B cell (primary cell): ENCODE measurements around the gene CD68. TPM values are rescaled to one million over a fixed set of nuclear protein-coding genes. Genes with fewer than 3 reads are reported as not detected.

Source experiments
- ATAC-seq: fragments of 200-7000 bp; cut with Tn5 transposase; one replicate; pipeline ENCODE4 v1.10.0; 2021; ENCODE audit warnings: low read depth, mild to moderate bottlenecking, moderate number of reproducible peaks, moderate library complexity
- CTCF ChIA-PET: fragments of 350-600 bp; sonication (Branson Sonifier 250); formaldehyde crosslinking; loops from one replicate; lab custom pipeline; 2021; ENCODE audit warnings: antibody characterized with exemption, inconsistent platforms; lab: Charles Lee
- POLR2A ChIA-PET: fragments of 350-600 bp; sonication (Branson Sonifier 250); formaldehyde crosslinking; loops from one replicate; lab custom pipeline; 2021; ENCODE audit warnings: antibody characterized with exemption; lab: Charles Lee
- DNase-seq: peaks from one replicate; pipeline ENCODE4 v3.0.0; 2013
- H2AFZ ChIP-seq: 2 replicates; pipeline ENCODE4 v1.6.1; 2012; ENCODE audit warnings: mild to moderate bottlenecking, low read depth, low read length; ENCODE audit not compliant: insufficient read depth, poor library complexity, severe bottlenecking
- H3K27ac ChIP-seq, 2 donors: 1 replicate in 1 of 2; 2 replicates in 1 of 2; pipeline ENCODE4 v1.5.1; 2012 to 2013; ENCODE audit warnings: low read length in 2 of 2, mild to moderate bottlenecking in 2 of 2, moderate library complexity in 1 of 2
- H3K27me3 ChIP-seq, 4 experiments: fragments of 200-600 bp in 1 of 4; sonication (generic) in 1 of 4; replicated peaks in 1 of 4; 1 replicate in 2 of 4; 2 replicates in 2 of 4; pipeline versions ENCODE4 v1.6.1 to v1.7.0; 2013 to 2016; ENCODE audit warnings: low read length in 3 of 4, mild to moderate bottlenecking in 2 of 4, mixed read lengths in 1 of 4, moderate library complexity in 1 of 4; ENCODE audit not compliant: insufficient read depth in 4 of 4, control insufficient read depth in 3 of 4; ENCODE audit errors: control extremely low read depth in 1 of 4
- H3K36me3 ChIP-seq, 2 experiments: replicated peaks in 1 of 2; 1 replicate in 1 of 2; 2 replicates in 1 of 2; pipeline versions ENCODE4 v1.6.1 to v1.7.1; 2013; ENCODE audit warnings: low read length in 1 of 2; ENCODE audit not compliant: insufficient read depth in 2 of 2, control insufficient read depth in 1 of 2; ENCODE audit errors: control extremely low read depth in 1 of 2, extremely low read depth in 1 of 2
- H3K4me1 ChIP-seq, 2 donors: fragments of 200-600 bp in 1 of 2; sonication (generic) in 1 of 2; 1 replicate in 1 of 2; 2 replicates in 1 of 2; pipeline versions ENCODE4 v1.5.1 to v1.6.1; 2013 to 2017; ENCODE audit warnings: low read length in 2 of 2; ENCODE audit not compliant: control insufficient read depth in 2 of 2, insufficient read depth in 2 of 2
- H3K4me2 ChIP-seq: replicated peaks from 2 replicates; pipeline ENCODE3; 2012; ENCODE audit warnings: mild to moderate bottlenecking, low read depth, low read length; ENCODE audit not compliant: poor library complexity, severe bottlenecking
- H3K4me3 ChIP-seq, 5 experiments: fragments of 200-600 bp in 1 of 5; sonication (generic) in 1 of 5; 1 replicate in 3 of 5; 2 replicates in 2 of 5; pipeline versions ENCODE4 v1.5.1 to v1.7.0; 2011 to 2016; ENCODE audit warnings: low read length in 4 of 5, mild to moderate bottlenecking in 4 of 5, low read depth in 2 of 5, control low read depth in 1 of 5, moderate library complexity in 1 of 5; ENCODE audit not compliant: insufficient read depth in 1 of 5; ENCODE audit errors: control extremely low read depth in 1 of 5, extremely low read depth in 1 of 5
- H3K79me2 ChIP-seq: fragments of 200-600 bp; sonication (generic); one replicate; pipeline ENCODE4 v1.6.0; 2016; ENCODE audit warnings: low read length; ENCODE audit not compliant: control insufficient read depth, insufficient read depth
- H3K9ac ChIP-seq: fragments of 200-600 bp; sonication (generic); 2 replicates; pipeline ENCODE4 v1.6.1; 2017; ENCODE audit warnings: mild to moderate bottlenecking, low read length, moderate library complexity
- H3K9me3 ChIP-seq, 3 donors: one replicate each; pipeline versions ENCODE4 v1.6.1 to v1.7.1; 2013; ENCODE audit warnings: low read length in 2 of 3; ENCODE audit not compliant: control insufficient read depth in 2 of 3, insufficient read depth in 1 of 3; ENCODE audit errors: control extremely low read depth in 1 of 3
- H4K20me1 ChIP-seq: 2 replicates; pipeline ENCODE4 v1.6.0; 2012; ENCODE audit warnings: mild to moderate bottlenecking, low read length; ENCODE audit not compliant: insufficient read depth, control insufficient read depth, poor library complexity, severe bottlenecking
- H3K27ac Mint-ChIP-seq: one replicate; pipeline ENCODE4 v1.8.0; 2021; ENCODE audit warnings: mixed read lengths
- H3K27me3 Mint-ChIP-seq: one replicate; pipeline ENCODE4 v1.8.0; 2021; ENCODE audit warnings: mixed read lengths
- H3K4me1 Mint-ChIP-seq: one replicate; pipeline ENCODE4 v1.8.0; 2021; ENCODE audit warnings: mixed read lengths
- H3K4me3 Mint-ChIP-seq: one replicate; pipeline ENCODE4 v1.8.0; 2021; ENCODE audit warnings: mixed read lengths
- H3K9me3 Mint-ChIP-seq: one replicate; pipeline ENCODE4 v1.8.0; 2022; ENCODE audit warnings: mixed read lengths; ENCODE audit not compliant: insufficient read depth
- EZH2 ChIP-seq: IDR thresholded peaks from 2 replicates; pipeline ENCODE4 v1.6.1; 2012; ENCODE audit warnings: borderline replicate concordance, low read depth, mild to moderate bottlenecking, moderate library complexity, low read length; ENCODE audit not compliant: insufficient read depth, poor library complexity, severe bottlenecking
- WGBS: methylation state at CpG from one replicate; pipeline ENCODE4 v1.1.5; 2013; ENCODE audit warnings: missing lambda C conversion rate; ENCODE audit not compliant: insufficient coverage; 5-methylcytosine and 5-hydroxymethylcytosine counted together
- intact Hi-C: fragments of 100-400 bp; cut with micrococcal nuclease; formaldehyde crosslinking; loops from one replicate; pipeline ENCODE4 v1.10.0; 2022
- polyA plus RNA-seq: library from polyadenylated mRNA; depleted of rRNA; stranded (reverse); fragments of >200 nt; gene quantifications from 2 replicates; pipeline ENCODE4 v1.2.3, GENCODE V29; 2012
- total RNA-seq, 2 donors: library from RNA; stranded (reverse); fragments of 120-200 nt in 1 of 2; gene quantifications; 1 replicate in 1 of 2; 2 replicates in 1 of 2; pipeline versions ENCODE4 v1.2.3 to v1.2.4, GENCODE V29; 2013 to 2022
- TF ChIP-seq, protein P1 (sequence below): fragments of 200-600 bp; IDR thresholded peaks from one replicate; pipeline ENCODE4 v1.8.0; 2022; ENCODE audit warnings: antibody characterized with exemption, mild to moderate bottlenecking

Gene CD68
- total and polyA plus RNA-seq, 2 donors (not counting 1 experiment from before 2014, with no cell fraction given) = 3.9 to 12.9 TPM

DNA sequence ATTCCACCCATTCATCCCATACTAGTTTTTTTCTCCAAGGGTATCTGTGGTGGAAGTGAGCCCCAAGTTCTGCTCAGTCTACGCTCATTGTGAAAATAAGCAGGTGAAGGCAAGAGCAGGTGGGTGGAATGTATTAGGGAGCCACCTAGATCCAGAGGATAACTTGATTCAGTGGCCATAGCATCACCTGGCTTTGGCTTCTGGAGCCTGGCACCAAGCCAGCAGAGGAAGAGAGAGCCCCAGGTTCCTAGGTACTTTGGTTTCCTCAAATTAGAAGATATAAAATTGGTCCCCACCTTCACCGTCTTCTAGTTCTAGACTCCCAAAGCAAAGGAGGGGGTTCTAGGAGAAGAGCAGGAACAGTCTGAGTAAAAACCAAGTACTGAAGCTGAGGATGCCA is 31.2 kb downstream of the CD68 start:
- CTCF ChIA-PET = interaction anchor here (0.9 to 1.0 kb wide), 2 partner anchors 87 to 96 kb away, joined by 3 read pairs; no protein-coding TSS in a partner anchor
- Histone ChIP-seq H3K9ac (no peak overlapping the region), H4K20me1 (peaks cover 46% of the 10 kb centered on the region), H3K27ac (no peak overlapping the region), H3K4me2 (no peak overlapping the region), H3K4me3 (no peak overlapping the region), H3K27me3 (no peaks in the 10 kb centered on the region), H3K4me1 (peaks cover 12 to 25% of the 10 kb centered on the region in 2 donors), H3K79me2 (peaks cover 74% of the 10 kb centered on the region), H3K36me3 (peaks cover 1 to 19% of the 10 kb centered on the region in 2 experiments), H3K9me3 (no peaks in the 10 kb centered on the region), H2AFZ (no peak overlapping the region)
- DNase-seq (no peak), ATAC-seq (no peak)
- intact Hi-C loops = loop anchor here (10.0 kb wide), 1 partner anchor 234 kb away; no protein-coding TSS in a partner anchor
- Mint-ChIP-seq H3K4me3 (no peak overlapping the region), H3K4me1 (peaks cover 29% of the 10 kb centered on the region), H3K9me3 (no peaks in the 10 kb centered on the region), H3K27ac (no peak overlapping the region), H3K27me3 (no peaks in the 10 kb centered on the region)
- POLR2A ChIA-PET = no interaction called here
- TF ChIP-seq, protein P1, sequence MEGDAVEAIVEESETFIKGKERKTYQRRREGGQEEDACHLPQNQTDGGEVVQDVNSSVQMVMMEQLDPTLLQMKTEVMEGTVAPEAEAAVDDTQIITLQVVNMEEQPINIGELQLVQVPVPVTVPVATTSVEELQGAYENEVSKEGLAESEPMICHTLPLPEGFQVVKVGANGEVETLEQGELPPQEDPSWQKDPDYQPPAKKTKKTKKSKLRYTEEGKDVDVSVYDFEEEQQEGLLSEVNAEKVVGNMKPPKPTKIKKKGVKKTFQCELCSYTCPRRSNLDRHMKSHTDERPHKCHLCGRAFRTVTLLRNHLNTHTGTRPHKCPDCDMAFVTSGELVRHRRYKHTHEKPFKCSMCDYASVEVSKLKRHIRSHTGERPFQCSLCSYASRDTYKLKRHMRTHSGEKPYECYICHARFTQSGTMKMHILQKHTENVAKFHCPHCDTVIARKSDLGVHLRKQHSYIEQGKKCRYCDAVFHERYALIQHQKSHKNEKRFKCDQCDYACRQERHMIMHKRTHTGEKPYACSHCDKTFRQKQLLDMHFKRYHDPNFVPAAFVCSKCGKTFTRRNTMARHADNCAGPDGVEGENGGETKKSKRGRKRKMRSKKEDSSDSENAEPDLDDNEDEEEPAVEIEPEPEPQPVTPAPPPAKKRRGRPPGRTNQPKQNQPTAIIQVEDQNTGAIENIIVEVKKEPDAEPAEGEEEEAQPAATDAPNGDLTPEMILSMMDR = no peak
- no peak for TF ChIP-seq EZH2
- WGBS = 100% methylated on average over 1 of the region's 2 CpGs

DNA sequence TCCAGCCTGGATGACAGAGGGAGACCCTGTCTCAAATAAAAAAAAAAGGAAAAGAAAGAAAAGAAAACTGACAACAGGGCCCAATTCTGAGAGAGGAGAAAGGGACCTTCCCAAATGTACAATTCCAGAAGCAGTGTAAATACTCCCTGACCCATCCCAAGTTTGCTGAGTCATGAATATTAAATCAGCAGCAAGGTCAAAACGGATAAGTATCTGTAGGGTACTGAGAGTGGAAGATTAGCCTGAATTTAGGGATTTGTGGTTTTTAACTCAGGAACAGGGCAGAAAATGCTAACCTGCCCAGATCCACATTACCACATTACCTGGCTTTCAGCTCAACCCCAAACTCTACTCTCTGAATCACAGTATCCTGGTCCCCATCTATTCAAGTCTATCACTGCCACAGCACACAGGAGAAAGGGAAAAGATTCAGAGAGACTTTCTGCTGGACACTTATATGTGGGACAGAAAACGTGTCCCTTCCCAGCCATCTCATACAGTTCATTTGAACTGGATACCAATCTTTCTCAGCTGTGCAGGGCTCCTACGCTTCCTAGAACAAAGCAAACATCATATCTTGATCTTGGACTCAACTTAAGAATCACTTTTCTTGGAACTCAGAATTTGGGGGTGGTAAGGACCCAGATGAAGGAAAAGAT is 32.3 kb downstream of the CD68 start:
- H3K27ac Mint-ChIP-seq = no peak overlapping the region
- WGBS = 80% methylated on average over 1 of the region's 3 CpGs
- CTCF ChIA-PET = interaction anchor here (0.8 to 1.1 kb wide), 3 partner anchors 76 to 124 kb away, joined by 3 to 6 read pairs (median 3); partner anchors contain the start of gene TP53

More for the DNA sequence above, 32.3 kb downstream of the CD68 start:
- Histone ChIP-seq H2AFZ (no peak overlapping the region), H4K20me1 (peaks cover 41% of the 10 kb centered on the region), H3K9ac (no peak overlapping the region), H3K79me2 (peaks cover 64% of the 10 kb centered on the region), H3K9me3 (no peaks in the 10 kb centered on the region), H3K4me2 (no peak overlapping the region), H3K4me1 (peaks cover 12 to 26% of the 10 kb centered on the region in 2 donors), H3K27me3 (no peaks in the 10 kb centered on the region), H3K36me3 (peaks cover 1 to 14% of the 10 kb centered on the region in 2 experiments), H3K4me3 (no peak overlapping the region), H3K27ac (no peak overlapping the region)
- POLR2A ChIA-PET = no interaction called here
- Mint-ChIP-seq H3K9me3 (no peaks in the 10 kb centered on the region), H3K4me1 (peaks cover 26% of the 10 kb centered on the region), H3K27me3 (no peaks in the 10 kb centered on the region), H3K4me3 (no peak overlapping the region)
- ATAC-seq = no peak
- no peak for DNase-seq
- TF ChIP-seq, protein P1 = no peak
- no peak for TF ChIP-seq EZH2
- intact Hi-C loops = loop anchor here (10.0 kb wide), 1 partner anchor 233 kb away; no protein-coding TSS in a partner anchor
